ENCODE data around the gene PITPNM3. TPM values are rescaled to one million over a fixed set of nuclear protein-coding genes. Genes with fewer than 3 reads are reported as not detected.

Gene PITPNM3
- total RNA-seq, 4 donors from 2014 or later: 12.7 to 51.6 (median 29.7) TPM

- no peak overlapping the region for H3K4me3 ChIP-seq
- no peaks in the 10 kb centered on the region for H3K27me3 ChIP-seq
- no peaks in the 10 kb centered on the region for H3K9me3 ChIP-seq
- intact Hi-C loops (cut with DNase I; ENCODE audit: low total_unique reads) (no loop called here), in situ Hi-C loops (cut with MboI; ENCODE audit: low pct_ligation_motif_present in 1 of 4, low pct_unique_long_range_greater_than_20kb in 1 of 4, low sequenced_read_pairs in 3 of 4) (no loop called here)
- H3K4me1 ChIP-seq: peaks cover 5 to 32% (median 12%) of the 10 kb centered on the region in 4 donors
- no peaks in the 10 kb centered on the region for H3K36me3 ChIP-seq
- 85% methylated on average over 6 of the region's 7 CpGs; no CpG with 5 or more reads in 1 of the 2 donors for WGBS, 2 donors (ENCODE audit: low coverage in 1 of 2)
- DNase-seq: peak; percentile 1
- TF ChIP-seq EP300 (IDR thresholded peaks at IDR 0.05; ENCODE audit: low read depth): no peak
- no peak overlapping the region for H3K27ac ChIP-seq
Observed at GRCh38 chr17:6491071-6491700, 65.2 kb downstream of the PITPNM3 start.

- TF ChIP-seq CTCF (IDR thresholded peaks at IDR 0.05) (no peak), POLR2A (IDR thresholded peaks at IDR 0.05) (no peak), POLR2AphosphoS5 (IDR thresholded peaks at IDR 0.05) (no peak), EP300 (IDR thresholded peaks at IDR 0.05; ENCODE audit: low read depth) (no peak)
- in situ Hi-C loops (cut with MboI; ENCODE audit: low pct_ligation_motif_present in 1 of 4, low pct_unique_long_range_greater_than_20kb in 1 of 4, low sequenced_read_pairs in 3 of 4) (no loop called here), intact Hi-C loops (cut with DNase I; ENCODE audit: low total_unique reads) (no loop called here)
- Histone ChIP-seq H3K4me3 (no peak overlapping the region), H3K36me3 (no peaks in the 10 kb centered on the region), H3K9me3 (no peaks in the 10 kb centered on the region), H3K4me1 (peaks cover 2 to 12% (median 6%) of the 10 kb centered on the region in 4 donors), H3K27me3 (no peaks in the 10 kb centered on the region), H3K27ac (no peak overlapping the region)
- WGBS, 2 donors (ENCODE audit: low coverage in 1 of 2): 74% methylated on average over 6 of the region's 6 CpGs; no CpG with 5 or more reads in 1 of the 2 donors
- DNase-seq: no peak
Observed at GRCh38 chr17:6489016-6489550, 67.3 kb downstream of the PITPNM3 start.

DNA sequence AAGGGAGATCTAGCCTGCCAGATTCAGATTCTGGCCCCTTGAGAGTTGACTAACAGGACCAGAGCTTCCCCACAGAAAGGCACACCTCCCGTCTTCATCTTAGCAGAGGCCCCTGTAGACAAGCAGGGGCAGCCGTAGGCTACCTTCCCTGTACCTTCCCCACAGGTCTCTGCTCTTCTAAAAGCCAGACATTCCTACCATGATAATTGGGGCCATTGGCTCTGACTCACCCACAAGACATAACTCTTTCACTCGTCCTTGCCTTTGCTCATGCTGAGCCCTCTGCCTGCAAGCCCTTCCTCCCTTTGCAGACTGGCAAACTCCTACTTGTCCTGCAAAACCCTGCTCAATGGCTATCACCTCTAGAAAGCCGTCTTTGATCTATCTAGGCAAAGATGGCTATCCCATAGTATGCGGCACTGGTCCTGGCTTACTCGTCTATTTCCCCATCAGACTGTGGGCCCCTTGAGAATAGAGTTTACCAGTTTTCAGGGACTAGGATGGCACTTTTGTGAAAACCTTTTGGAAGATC, 68.3 kb downstream of the PITPNM3 start:
- no peak for TF ChIP-seq POLR2AphosphoS5 (IDR thresholded peaks at IDR 0.05)
- no peak for TF ChIP-seq EP300 (IDR thresholded peaks at IDR 0.05; ENCODE audit: low read depth)
- no peak for TF ChIP-seq POLR2A (IDR thresholded peaks at IDR 0.05)
- TF ChIP-seq CTCF (IDR thresholded peaks at IDR 0.05): no peak
- Histone ChIP-seq H3K9me3 (no peaks in the 10 kb centered on the region), H3K4me1 (peaks cover 0 to 2% (median under 1%) of the 10 kb centered on the region in 4 donors), H3K27me3 (no peaks in the 10 kb centered on the region), H3K36me3 (no peaks in the 10 kb centered on the region), H3K4me3 (no peak overlapping the region), H3K27ac (no peak overlapping the region)
- DNase-seq: no peak
- intact Hi-C loops (cut with DNase I; ENCODE audit: low total_unique reads) (no loop called here), in situ Hi-C loops (cut with MboI; ENCODE audit: low pct_ligation_motif_present in 1 of 4, low pct_unique_long_range_greater_than_20kb in 1 of 4, low sequenced_read_pairs in 3 of 4) (no loop called here)
- WGBS, 2 donors (ENCODE audit: low coverage in 1 of 2): 74 to 78% methylated on average over 3 to 6 of the region's 6 CpGs

- H3K4me3 ChIP-seq: no peak overlapping the region
- H3K4me1 ChIP-seq: no peaks in the 10 kb centered on the region
- DNase-seq: no peak
- intact Hi-C loops (cut with DNase I; ENCODE audit: low total_unique reads) (no loop called here), in situ Hi-C loops (cut with MboI; ENCODE audit: low pct_ligation_motif_present in 1 of 4, low pct_unique_long_range_greater_than_20kb in 1 of 4, low sequenced_read_pairs in 3 of 4) (no loop called here)
- H3K36me3 ChIP-seq: no peaks in the 10 kb centered on the region
- no peaks in the 10 kb centered on the region for H3K9me3 ChIP-seq
- 62 to 70% methylated on average over 2 to 12 of the region's 13 CpGs for WGBS, 2 donors (ENCODE audit: low coverage in 1 of 2)
- TF ChIP-seq CTCF (IDR thresholded peaks at IDR 0.05): no peak
- TF ChIP-seq POLR2AphosphoS5 (IDR thresholded peaks at IDR 0.05): no peak
- TF ChIP-seq EP300 (IDR thresholded peaks at IDR 0.05; ENCODE audit: low read depth): no peak
- no peak for TF ChIP-seq POLR2A (IDR thresholded peaks at IDR 0.05)
- no peaks in the 10 kb centered on the region for H3K27me3 ChIP-seq
- no peak overlapping the region for H3K27ac ChIP-seq
Observed at GRCh38 chr17:6487251-6488007, 68.9 kb downstream of the PITPNM3 start.

Measured in transverse colon (tissue), 4 donors.